ENCODE measurements around the gene EPS8.

EPS8 gene

GRCh38 chr12:15789220-15790171, at the start of gene EPS8:
Gene EPS8, minus strand, starts transcription at chr12:15789388. Its CDS starts 106,437 bp downstream, at chr12:15682951.
- peak; percentile 74 to 77 (median 76) for DNase-seq (ENCODE audit: low read depth in 3 of 3)

DNA sequence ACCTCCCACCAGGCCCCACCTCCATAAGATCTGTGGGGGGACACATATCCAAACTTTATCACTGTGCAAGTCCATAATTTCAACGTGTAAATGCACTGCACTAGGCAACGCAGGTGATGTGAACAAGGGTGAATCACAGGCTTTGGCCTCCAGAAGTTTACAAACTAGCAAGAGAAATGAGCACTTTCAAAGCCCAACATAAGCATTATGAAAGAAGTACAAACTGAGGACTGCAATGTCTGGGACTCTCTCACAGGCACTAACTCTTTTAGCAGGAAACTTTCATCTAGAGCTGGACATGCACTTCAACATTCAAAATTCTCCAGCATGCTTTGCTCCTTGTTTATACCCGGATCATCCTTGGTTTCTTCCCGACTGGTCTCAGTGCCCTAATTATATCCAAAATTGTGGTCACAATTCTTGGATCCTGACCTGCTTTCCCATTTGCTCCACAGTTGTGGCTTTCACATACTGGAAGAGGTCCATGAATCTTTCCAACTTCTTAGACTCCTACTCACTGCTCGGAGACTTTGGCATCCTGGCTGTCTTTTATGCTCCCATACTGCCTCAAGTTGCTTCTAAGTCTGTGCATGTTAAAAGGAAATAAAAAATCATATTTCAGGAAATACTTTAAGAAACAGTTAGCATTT, 48.1 kb upstream of the EPS8 start:
- DNase-seq (ENCODE audit: low read depth in 3 of 3), result no peak

DNA sequence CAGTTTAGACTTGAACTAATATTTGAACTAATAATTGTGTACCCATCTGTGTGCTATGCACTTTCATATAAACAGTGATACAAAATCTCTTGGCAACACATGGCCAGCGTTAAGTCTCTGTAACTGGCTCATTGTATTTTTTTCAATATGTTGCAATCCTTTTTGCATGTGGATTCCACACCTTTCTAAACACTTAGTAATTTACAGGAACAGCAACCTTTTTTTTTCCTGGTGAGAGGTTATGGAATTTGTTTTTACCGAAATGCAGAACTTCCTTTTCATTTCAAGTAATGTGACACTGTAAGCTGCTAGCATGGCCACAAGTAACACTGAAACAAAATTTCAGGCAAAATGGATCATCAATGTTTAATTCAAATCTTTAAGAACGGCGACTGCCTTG, 45.4 kb upstream of the EPS8 start:
- no peak for DNase-seq (ENCODE audit: low read depth in 3 of 3)

DNA sequence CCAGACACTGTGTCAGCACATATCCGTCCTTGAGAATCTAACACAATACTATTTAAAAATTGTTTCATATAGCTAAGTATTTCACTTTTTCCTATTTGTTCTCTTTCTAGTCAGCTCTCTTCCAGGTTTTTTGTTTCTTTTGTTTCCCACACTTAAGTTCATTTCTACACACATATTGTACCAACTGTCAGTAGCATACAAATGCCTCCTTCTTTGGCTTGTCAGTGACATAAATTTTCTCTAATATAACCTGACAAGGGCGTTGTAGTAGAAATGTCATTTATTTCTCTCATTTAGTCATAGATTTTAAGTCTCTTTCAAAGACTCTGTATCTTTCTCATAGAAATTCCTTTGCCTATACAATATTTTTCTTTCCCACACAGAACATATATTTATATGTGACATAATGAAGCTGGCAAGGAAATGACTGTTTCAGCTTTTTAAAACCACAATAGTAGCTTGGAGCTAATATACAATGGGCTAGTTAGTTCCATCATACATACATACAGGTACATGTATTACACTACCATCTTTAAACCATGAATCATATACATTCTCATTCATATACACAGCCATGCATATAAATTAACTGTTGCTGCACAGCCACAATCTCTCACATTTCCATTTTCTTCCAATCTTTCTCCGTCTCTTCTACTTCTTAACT, 42.3 kb upstream of the EPS8 start:
- DNase-seq (ENCODE audit: low read depth in 3 of 3), result no peak

DNA sequence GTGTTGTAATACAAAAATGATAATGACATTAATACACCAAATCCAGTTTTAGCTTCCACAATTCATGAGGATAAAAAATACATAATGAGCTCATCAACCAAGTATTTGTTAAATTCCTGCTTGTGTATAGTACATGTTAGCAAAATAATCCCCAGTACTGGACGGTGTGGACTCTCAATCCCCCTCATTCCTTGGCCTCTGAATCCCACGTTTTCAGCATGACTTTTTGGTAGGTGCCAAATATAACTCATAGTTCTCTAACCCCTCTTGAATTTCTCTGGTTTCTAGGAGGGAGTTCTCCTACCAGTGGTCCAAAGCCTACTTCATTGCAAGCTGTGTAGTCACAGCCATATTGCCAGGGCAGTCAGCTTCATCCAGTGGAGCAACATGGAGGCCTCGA, 41.4 kb upstream of the EPS8 start:
- no peak for DNase-seq (ENCODE audit: low read depth in 3 of 3)

GRCh38 chr12:15829949-15830348, 40.8 kb upstream of the EPS8 start:
- no peak for DNase-seq (ENCODE audit: low read depth in 3 of 3)

- no peak for DNase-seq (ENCODE audit: low read depth in 3 of 3)
Measured at GRCh38 chr12:15829255-15829654, 40.1 kb upstream of the EPS8 start.

DNA sequence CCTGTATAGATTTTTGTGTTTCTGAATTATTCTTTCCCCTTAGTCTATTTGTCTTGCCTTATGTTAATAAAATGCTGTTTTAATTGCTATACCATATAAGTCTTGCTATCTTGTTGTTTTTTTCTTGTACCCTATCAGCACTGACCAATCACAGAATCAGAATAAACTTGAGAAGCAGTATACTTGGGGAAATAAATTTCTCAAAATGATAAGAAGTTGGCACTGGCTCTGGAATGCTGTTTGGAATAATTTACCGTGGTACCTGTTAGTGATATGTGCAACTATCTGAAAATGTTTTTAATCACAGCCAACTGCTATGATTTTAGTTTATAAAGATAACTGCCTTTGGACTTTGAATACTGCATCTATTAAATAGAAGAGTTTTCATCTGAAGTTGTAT, 37.9 kb upstream of the EPS8 start:
- DNase-seq (ENCODE audit: low read depth in 3 of 3), result no peak

DNA sequence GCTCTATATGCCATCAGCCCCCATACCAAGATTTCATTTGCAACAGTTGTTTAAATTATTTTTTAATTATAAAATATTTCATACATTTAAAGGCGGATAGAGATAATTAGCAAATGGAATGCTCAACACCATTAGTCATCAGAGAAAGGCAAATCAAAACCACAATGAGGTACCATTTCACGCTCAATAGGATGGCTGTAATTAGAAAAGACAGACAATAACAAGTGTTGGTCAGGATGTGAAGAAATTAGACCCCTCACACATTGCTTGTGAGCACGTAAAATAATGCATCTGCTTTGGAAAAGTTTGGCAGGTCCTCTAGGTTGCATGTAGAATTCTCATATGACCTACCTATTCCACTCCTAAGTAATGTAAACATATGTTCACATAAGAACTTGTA, 35.3 kb upstream of the EPS8 start:
- DNase-seq (ENCODE audit: low read depth in 3 of 3), result no peak

DNA sequence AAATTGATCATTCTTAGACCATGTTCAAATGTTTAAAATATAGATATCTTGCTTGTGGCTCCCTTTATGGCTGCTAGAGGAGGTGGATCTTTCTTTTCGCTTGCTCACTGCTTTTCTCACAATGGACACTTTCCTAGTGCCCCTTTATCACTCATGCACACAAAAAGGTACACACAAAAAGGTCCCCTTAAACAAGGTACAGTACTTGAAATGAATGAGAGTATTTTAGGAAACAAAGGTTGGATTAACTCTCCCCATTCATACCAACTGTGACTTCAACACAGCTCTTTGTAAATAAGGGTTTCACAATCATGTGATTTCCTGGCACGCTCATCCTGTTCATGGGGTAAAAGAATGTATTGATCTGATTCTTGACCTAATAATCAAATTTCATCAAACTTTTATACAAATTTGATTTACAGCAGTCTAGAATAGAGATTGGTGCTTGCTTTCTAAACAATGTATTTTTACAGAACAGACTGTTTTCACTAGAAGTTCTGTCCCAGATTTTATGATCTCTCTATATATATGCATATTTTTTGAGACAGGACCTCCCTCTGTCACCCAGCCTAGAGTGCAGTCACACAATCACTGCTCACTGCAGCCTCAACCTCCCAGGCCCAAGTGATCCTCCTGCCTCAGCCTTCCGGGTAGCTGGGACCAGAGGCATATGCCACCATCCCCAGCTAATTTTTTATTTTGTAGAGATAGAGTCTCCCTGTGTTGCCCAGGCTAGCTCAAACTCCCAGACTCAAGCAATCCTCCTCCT, 34.4 kb upstream of the EPS8 start:
- DNase-seq (ENCODE audit: low read depth in 3 of 3), result no peak

- DNase-seq (ENCODE audit: low read depth in 3 of 3), result no peak
Measured at GRCh38 chr12:15819644-15820437, 30.7 kb upstream of the EPS8 start.

DNA sequence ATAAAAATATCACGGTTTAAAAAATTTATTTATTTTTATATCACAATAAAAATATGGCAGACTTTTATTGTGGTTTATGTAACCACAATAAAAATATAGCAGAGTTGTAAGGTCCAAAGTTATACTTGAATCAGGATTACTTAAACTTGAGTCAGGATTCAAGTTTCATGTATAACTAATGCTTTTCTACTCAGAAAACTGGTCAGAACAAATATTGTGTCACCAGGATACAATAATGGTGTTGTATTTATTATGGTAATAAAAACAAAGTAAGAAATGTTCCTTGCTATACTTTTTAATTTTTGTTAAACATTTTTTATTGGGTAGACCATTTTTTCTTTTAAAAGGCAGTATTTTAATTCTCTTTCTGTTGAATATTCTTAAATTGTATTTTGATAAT, 29.2 kb upstream of the EPS8 start:
- DNase-seq (ENCODE audit: low read depth in 3 of 3), result no peak

DNA sequence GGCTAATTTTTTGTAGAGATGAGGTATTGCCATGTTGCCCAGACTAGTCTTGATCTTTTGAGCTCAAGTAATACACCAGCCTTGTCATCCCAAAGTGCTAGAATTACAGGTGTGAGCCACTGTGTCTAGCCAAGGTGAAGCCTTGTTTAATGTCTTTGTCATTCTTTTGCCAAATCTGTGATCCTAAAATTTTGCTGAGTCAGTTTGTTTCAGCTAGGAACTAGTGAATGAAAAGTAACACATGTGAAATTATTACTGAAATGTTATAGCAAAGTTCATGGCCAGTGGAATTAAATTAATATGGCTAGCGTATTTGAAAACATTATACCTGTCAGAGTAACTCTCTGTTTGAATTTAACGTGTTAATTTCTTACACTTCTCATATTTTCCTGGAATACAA, 26.5 kb upstream of the EPS8 start:
- DNase-seq (ENCODE audit: low read depth in 3 of 3), result no peak

- DNase-seq (ENCODE audit: low read depth in 3 of 3), result no peak
Measured at GRCh38 chr12:15811214-15812127, 22.3 kb upstream of the EPS8 start.

DNA sequence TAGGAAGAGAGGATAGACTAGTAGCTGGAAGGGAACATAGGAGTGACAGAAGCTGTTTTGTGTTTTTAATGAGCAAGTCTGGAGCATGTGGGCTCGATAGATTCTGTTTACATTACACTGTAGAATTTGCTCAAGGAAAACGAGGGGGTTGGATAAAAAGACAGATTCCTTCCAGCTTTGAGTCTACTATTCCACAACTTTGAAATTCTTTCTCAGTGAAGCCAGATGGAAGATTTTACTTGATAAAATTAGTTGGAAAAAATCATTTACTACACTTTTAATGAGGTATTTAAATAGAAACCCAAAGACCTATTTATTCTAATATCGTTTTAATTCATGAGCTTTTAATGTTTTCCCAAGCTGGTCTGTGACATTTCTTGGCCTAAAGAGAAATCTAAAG, 19.5 kb upstream of the EPS8 start:
- DNase-seq (ENCODE audit: low read depth in 3 of 3), result no peak

DNA sequence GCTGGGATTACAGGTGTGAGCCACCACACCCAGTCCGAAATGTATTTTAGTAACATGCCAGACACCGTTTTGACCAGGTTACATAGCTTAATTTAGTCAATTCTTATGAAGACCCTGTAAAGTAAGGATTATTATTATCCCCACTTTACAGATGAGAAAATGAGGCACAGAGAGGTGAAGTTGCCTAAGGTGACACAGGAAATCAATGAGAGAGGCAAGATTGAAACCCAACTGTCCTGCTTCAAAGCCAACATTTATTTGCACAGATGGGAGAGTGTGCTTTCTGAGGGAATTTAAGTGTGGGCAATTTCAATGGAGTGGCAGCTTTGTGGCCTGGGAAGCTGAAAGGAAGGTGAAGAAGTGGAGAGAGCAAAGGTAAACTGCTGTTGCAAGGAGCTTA, 19.1 kb upstream of the EPS8 start:
- DNase-seq (ENCODE audit: low read depth in 3 of 3), result no peak

- DNase-seq (ENCODE audit: low read depth in 3 of 3), result no peak
Measured at GRCh38 chr12:15806826-15807225, 17.6 kb upstream of the EPS8 start.

- no peak for DNase-seq (ENCODE audit: low read depth in 3 of 3)
Measured at GRCh38 chr12:15801770-15802744, 12.9 kb upstream of the EPS8 start.

DNA sequence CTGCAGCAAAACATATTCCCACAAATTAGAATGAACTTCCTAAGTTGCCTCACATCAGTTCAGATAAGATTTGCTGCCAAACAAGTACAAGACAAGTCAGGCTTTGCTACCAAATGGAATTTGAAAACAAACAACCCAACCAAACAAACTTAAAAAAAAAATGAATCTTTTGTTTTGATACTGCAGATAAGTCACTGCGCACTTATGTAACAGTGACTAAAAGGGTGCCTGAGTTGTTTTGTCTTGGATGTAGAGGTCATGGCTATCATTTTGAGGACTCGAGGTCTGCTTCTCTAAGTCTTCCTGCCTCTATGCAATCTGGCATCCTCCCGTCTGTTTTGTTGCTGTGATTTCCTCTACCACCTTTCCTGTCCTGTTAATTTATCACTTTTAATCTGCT, 11.1 kb upstream of the EPS8 start:
- DNase-seq (ENCODE audit: low read depth in 3 of 3), result no peak

All from stimulated activated CD4-positive, alpha-beta T cell treated with anti-CD3 and anti-CD28 coated beads, TNF-alpha, amount 100 ng/mL, for 48 hours (primary cell).